ENCODE results near the gene GOSR1.
"Not testable (repeated sequence)": the region's sequence is repeated elsewhere in the genome, so short reads cannot be mapped to it uniquely, and the experiment has no call there.

GOSR1 gene

DNA sequence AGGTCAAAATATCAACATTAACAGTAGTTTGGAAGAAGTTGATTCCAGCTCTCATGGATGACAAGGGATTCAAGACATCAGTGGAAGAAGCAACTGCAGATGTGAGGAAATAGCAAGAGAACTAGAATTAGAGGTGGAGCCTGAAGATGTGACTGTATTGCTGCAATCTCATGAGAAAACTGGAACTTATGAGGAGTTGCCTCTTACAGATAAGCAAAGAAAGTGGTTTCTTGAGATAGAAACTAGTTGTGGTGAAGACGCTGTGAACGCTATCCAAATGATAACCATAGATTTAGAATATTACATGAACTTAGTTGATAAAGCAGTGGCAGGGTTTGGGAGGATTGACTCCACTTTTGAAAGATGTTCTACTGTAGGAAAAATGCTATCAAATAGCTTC is 67.8 kb downstream of the GOSR1 start:
- DNase-seq (ENCODE audit: low spot score) = no peak

DNA sequence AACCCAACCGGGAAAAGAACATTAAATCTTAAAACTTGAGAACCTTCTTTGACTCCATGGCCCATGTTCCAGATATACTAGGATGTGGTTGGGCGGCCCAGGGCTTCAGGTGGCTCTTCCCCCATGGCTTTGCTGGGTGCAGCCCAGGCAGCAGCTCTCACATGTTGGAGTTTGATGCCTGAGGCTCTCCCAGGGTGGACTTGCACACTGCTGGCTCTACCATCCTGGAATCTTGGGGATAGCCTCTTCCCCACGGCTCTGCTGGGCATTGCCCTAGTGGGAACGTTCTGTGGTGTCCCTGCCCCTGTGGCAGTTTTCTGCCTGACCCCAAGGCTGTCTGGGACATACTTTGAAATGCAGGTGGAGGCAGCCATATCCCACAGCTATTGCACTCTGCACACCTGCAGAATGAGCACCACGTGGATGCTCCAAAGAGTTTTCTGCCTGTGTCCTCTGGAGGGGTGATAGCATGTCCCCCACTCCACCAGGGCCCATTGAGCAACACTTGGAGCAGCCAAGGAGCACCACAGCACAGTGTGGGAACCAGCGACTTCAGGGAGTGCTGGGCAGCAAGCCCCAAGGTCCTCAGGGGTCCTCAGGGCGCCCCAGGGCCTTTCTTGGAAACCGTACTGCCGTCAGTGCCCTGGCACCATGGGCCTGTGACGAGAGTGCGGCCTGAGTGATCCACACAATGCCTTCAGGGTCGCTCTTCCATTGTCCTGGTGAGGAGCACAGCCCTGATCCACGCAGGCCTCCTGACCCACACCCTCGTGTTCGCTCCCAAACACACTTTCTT is 70.8 kb downstream of the GOSR1 start:
- DNase-seq (ENCODE audit: low spot score) = no peak

DNA sequence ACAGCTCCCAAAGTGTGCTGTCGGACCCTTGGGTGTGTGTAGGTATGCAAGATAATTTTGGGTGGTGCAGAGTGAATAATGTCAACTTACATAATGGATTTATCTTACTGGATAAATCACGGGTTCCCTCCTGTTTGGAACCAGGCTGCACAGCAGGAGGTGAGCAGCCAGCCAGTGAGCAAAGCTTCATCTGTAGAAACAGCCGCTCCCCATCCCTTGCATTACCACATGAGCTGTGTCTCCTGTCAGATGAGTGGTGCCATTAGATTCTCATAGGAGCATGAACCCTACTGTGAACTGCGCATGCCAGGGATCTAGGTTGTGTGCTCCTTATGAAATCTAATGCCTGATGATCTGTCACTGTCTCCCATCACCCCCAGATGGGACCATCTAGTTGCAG is 72.0 kb downstream of the GOSR1 start:
- not testable (repeated sequence) for DNase-seq (ENCODE audit: low spot score)

DNA sequence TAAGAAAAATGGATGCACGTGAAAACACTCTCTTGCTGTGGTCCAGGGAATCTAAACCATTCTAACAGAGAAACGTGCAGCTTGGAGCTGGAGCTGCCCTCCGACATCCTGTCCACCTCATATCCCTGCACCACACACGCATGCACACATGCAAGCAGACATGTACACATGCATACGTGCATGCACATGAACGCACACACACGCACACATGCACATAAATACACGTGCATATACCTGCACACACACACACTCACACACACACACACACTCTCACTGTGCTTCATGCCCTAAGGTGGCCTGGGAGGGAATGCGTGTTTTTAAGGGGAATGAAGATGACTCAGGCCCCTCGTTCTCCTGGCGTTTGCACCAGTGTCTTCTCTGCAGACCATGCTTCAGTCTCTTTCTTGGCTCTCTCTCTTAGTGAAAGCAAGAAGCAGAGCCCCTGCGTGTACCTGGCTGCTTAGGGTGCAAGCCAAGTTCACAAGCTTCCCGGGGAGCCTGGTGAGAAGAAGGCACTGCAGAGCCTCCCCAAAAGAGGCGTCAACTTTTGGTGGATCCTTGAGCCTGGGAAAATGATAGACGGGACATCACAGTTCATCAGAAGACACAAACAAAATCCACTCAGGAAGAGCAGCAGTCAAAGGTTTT is 72.8 kb downstream of the GOSR1 start:
- DNase-seq (ENCODE audit: low spot score) = no peak

DNA sequence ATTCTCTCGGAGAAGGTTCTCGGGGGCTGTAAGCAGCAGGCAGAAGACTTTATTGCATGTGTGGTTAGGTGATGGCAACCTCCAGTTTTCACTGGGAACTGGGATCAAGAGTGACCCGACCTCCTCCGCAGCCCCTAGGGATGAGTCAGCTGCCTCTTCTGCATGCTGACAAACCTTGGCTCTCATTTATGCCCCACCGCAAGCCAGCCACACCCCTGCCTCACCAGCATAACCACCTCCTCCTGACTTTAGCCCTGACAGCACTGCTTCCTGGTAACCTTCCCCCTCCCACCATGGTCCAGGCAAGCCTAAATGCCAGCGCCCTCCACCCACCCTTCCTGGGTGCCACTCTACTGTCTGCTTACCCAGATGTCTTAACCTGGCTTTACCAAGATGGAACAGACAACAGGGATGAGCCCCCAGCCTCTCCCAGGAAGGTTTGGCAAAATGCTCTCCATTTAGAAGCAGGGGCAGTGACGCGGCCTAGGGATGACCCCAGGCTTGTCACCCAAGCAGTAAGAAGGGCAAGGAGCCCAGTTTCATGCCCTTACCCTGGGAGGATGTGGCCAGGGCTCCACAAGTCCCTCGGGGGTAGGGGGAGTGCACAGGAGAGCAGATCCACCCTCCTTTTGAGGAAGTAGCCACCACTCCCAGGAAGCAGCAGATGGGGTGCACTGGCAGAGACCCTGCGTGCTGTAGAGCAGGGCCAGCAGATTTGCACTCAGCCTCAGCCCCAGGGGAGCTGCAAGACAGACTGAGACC is 73.5 kb downstream of the GOSR1 start:
- DNase-seq (ENCODE audit: low spot score) = peak; percentile 37

DNA sequence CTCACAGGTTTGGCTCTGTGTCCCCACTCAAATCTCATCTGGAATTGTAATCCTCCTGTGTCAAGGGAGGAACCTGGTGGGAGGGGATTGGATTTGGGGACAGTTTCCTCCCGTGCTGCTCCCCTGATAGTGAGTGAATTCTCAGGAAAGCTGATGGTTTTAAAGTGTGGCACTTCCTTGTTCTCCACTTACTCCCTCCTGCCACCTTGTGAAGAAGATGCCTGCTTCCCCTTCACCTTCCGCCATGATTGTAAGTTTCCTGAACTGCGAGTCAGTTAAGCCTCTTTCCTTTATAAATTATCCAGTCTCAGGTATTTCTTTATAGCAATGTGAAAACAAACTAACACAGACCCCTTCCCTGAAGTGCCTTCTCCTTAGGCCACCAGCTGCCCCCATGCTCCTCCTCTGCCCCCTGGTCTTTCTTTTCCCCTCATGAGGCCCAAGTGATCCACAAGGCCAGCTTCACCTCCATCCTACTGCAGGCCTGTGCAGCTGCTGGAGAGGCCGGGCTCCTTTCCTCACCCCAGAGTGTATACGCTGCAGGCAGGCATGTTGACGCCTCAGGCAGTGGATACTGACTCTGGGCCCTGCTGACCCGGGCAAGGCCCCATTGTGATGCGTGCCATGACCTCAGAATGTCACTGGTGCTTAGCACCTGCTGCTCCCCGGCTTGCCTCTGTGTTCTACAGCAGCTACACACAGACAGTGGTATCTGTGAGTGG is 74.2 kb downstream of the GOSR1 start:
- DNase-seq (ENCODE audit: low spot score) = not testable (repeated sequence)

DNA sequence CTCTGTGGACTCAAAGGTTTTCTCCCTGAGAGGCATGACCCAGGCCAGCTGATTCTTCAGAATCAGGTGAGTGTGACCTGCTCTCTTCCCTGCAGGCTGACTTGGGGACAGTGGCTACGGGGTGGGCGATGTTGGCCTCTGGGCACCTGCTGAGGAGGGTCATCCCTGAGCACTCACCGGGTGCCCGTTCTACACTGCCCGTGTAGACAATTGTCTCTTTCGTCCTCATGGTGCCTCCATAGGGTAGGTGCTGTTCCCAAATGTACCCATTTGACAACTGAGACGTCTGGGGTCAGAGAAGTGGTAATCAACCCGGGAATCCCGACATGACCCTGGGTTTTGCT is 74.8 kb downstream of the GOSR1 start:
- no peak for DNase-seq (ENCODE audit: low spot score)

DNA sequence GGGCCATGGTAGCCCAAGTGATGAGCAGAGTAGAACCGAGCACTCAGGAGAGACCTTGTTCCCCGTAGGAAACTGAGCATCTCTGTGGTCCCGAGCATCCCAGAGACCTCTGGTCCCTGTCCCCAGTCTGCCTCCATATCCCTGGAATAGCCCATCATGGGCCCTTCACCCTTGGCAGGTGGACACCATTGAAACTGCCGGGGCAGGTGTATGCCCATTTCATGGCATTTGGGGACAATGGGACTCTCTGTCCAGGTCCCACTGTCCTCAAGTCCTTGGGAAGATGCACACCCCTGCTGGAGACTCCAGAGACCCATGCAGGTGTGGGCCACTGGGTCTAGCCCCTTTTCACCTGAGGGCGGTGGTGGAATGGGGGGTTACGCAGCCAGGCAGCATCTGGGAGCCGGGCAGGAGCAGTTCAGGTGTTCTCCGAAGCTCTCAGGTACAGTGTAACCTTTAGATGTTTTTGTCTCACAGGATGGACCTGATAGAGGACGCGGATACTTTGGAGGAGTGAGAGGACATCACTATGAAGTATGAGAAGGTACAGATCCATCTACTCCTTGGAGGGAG is 75.9 kb downstream of the GOSR1 start:
- no peak for DNase-seq (ENCODE audit: low spot score)

DNA sequence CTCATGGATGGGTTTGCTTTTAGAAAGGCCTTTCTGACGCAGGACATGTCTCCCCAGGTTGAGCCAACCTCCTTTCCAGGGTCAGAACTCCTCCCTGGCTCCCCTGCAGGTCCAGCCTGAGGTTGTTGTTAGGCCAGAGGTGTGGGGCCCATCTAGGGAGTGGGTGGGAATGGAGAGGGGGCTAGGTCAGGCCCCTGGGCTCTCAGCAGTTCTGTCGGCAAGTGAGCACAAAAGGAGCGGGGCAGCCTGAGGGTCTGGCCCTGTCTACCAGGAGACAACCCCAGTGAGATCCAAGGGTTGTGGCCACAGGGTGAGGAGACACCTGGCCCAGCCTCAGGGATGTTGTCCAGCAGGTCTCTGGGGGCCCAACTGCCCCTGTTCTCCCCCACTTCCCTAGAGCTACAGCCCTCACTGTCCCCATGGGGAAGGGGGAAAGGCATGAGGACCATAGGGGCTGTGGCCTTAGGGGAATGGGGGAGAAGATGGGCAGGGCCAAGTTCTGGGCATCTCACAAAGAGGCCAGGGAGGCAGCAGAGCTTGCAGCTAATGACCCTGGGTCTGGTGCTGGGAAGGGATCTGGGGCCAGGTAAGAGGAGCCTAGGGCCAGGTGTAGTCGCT is 76.7 kb downstream of the GOSR1 start:
- not testable (repeated sequence) for DNase-seq (ENCODE audit: low spot score)

DNA sequence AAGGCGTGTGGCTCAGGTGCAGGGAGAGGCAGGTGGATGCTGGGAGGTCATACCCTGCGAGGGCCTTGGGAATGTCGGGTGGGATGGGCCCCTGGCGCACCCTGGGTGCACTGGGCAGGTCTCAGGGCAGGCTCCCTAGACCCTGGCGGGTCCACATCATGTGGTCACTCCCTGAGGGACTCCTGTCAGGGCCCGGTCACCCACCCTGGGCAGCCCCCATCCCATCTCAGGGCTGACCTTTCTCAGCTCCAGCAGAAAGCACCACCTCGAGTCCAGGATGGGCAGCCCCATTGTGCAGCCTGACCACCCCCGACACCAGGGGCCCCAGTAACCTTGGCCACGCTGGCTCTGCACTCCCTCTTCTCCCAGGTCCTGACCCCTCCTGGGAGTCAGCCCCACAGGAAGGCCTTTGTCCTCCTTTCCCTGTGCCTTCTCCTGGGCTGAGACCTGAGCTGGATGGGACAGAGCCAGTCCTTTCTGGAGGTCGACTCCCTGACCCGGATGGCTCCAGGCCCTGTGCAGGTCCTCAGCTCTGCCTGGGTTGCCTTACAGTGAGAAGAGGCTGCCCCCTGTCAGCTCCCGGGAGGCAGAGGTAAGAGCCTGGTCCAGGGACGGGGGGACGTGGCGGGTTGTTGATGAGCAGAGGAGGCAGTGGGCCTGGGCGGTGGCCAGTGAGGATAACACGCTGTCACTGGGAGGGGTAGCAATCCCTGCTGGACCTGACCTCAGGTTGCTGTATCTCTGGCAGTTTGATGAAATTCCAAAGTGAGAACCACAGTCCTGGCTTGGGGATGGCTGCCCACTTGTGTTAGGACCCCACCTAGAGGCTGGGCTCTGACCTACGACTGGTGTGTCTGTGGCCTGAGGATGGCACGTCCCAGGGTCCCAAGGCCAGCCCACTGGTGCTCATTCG is 77.9 kb downstream of the GOSR1 start:
- no peak for DNase-seq (ENCODE audit: low spot score)

DNA sequence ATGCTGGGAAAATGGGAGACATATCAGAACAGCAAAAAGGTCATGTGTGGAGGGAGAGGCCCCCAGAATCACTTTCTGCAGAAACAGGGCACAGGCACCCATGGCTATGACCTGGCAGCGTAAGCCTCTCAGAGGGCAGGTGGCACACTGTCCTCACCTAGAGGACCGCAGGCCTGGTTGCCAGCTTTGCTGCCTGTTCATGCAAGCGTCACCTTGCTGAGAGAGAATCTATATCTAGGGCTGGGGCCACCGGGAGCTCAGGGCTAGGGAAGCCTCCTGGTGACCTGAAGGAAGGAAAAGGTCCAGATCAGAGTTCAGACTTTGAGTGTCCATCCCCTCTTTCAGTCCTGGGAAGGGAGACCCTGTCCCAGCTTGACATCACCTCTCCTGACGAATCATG is 78.7 kb downstream of the GOSR1 start:
- DNase-seq (ENCODE audit: low spot score) = no peak

DNA sequence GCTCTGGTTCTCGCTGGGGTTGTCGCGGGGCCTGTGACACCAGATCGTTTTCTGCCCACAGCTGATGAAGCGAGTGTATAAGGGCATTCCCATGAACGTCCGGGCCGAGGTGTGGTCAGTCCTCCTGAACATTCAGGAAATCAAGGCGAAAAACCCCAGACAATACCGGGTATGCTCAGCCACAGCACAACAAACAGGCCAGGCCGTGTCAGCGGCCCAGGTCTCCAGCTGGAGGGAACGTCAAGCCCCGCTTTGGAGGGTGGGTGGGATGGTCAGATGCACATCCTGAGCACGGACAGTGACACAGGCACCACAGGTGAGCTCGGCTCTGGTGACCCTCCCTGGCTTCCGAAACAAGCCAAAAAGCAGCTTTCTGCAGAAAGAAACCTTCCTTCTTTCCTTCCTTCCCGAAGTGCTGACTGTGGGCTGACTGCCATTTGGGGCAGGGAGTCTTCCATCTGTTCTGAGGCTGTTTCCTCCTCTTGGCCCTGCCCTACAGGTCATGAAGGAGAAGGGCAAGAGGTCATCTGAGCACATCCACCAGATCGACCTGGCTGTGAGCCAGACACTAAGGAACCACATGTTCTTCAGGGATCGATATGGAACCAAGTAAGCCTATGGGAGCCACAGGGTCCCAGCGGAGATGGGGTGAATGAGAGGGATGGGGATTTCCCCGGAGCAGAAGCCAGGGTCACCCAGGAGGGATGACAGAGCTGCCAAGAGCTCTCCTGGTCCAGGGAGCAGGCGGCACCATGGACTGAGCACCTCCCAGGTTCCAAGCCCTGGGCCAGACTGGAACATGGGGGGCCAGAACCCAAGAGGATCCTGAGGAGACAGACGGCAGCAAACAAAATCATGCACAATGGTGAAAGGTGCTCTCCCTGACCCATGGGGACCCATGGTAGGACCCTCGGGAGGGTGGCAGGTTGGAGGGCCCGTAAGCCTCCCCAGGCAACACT is 79.4 kb downstream of the GOSR1 start:
- no peak for DNase-seq (ENCODE audit: low spot score)

DNA sequence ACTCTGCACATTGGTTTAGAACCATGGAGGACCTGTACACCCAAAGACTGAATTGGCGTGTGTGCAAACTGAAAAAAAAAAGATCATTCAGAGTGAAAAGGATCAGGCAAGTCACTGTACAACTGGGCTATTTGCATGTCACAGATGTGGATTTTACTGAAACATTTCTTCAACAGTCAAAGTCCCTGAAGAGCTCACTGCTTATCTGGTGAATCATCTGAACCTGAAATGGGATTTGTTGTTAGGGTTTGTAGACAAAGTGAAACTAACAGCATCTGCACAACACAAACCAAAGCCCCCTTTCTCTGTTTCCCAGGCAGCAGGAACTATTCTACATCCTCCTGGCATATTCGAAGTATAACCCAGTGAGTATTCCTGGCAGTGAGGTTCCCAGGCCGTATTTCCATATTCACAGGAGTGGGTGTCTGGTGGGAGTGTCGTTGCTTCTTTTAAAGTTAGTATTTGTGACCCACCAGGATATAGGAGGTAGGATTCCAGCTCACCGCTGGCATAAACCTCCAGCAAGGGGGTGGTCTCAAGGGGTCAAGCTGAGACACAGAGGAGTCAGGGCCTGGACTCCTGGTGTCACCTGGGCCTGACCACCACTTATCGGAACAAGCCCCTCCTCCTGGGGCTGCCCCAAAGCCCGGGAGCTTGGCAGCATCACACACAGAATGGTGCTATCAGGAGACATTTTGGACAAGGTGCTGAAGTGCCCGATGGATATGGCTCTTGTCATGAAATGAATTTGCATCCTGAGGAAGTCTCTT is 80.9 kb downstream of the GOSR1 start:
- DNase-seq (ENCODE audit: low spot score) = no peak

DNA sequence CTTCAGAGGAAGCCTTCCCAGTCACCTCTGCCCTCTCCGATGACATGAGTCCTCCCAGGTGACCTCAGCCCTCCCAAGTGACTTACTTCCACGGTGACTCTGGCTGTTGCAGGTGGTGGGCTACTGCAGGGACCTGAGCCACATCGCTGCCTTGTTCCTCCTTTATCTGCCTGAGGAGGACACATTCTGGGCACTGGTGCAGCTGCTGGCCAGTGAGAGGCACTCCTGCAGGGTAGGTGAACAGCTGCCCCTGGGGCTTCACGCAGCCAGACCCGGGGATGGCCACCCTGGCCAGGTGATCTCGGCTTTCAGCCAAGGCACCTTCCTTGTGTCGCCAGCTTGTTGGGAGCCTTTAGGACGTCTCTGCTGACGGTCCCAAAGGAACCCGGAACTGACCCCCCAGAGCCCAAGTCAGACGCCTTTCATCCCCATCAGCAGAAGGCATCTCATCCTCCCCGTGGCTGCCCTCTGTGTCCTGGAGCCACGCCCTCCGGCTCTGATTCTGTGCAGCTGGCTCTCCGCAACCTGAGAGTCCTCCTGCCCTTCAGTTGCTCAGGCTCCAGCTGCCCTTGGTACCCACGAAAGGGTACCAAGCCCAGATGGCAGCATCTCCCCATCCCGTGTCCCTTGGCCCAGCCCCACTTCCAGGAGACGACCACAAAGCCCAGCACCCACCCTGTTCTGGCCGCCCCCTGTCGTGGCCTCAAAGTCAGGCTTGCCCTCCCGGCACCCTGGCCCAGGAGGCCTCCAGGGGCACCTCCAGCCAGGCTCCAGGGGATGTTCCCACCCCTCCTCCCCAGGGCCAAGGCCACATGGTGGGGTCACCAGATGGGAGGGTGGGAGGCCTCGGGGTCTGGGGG is 81.7 kb downstream of the GOSR1 start:
- DNase-seq (ENCODE audit: low spot score) = no peak

DNA sequence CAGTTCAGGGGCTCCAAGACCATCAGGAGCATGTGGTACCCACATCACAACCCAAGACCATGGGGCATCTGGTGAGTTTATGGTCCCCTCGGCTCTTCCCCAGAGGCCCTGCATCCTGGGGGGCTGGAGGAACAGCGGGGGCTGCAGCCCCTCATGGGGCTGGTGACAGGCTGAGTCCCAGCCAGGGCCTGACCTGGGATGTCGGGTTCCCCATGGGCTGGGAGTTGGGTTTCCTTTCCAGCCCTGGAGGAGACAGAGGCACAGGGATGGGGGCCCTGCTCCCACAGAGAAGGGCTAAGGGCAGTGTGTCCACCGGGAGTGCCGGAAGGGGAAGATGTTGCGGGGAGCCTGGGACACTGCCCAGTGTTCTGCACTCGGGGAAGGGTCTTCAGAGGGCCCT is 82.4 kb downstream of the GOSR1 start:
- no peak for DNase-seq (ENCODE audit: low spot score)

DNA sequence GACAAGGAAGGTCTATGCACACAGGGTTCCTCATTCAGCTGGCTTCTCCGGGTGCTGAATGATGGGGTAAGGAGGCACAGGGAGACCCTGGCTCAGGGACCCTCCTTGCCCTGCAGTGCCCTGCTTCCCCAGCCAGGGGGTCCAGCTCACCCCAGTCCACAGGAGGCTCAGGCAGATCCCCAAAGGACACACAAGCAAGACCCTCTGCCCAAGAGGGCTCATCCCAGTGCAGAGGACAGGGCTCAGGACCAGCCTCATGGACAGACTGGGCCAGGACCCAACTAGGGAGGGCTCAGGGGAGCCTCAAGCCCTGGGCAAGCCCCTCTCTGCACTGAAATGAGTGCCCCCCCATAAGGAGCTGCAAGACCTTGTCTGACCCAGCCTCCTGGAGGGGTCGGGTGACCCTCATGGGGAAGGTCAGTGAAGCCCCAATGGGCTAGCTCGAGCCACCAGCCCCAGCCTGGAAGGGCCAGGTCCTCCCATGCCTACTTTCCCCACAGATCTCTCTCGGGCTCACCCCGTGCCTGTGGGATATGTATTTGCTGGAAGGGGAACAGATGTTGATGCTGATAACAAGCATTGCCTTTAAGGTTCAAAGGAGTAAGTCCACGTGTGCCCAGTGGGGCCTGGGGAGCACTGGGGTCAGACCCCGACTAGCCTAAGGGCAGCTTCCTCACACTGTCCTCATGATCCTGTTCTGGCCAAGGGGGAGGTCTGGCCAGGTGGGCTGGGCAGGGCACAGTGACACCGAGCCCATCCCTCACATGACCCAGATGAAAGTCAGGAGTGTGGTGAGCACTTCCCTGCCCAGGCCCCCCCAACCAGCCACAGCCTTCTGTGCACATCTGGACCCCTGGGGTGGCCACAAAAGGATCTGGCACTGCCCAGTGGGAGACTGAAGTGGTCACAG is 83.2 kb downstream of the GOSR1 start:
- not testable (repeated sequence) for DNase-seq (ENCODE audit: low spot score)

Measured in Ammon's horn (tissue), 1 donor.